ENCODE results near the gene PRRX1.

The PRRX1 gene

GRCh38 chr1:170668209-170669106 lies 4.5 kb downstream of the PRRX1 start:
- no peaks in the 10 kb centered on the region for H3K36me3 ChIP-seq
- no peak overlapping the region for H3K27ac ChIP-seq
- TF ChIP-seq CTCF (IDR thresholded peaks at IDR 0.05), result no peak
- no peak overlapping the region for H3K4me3 ChIP-seq (ENCODE audit: low read depth in 1 of 2, low read length in 1 of 2)
- H3K4me1 ChIP-seq (ENCODE audit: control insufficient read depth in 1 of 2, insufficient read depth in 1 of 2, low read depth in 1 of 2, low read length in 1 of 2), result peaks cover 0 to 4% of the 10 kb centered on the region in 2 experiments
- peaks cover 100% of the 10 kb centered on the region for H3K27me3 ChIP-seq
- no peaks in the 10 kb centered on the region for H3K9me3 ChIP-seq

- no peak overlapping the region for H3K27ac ChIP-seq
- H3K9me3 ChIP-seq, result no peaks in the 10 kb centered on the region
- no peak for TF ChIP-seq CTCF (IDR thresholded peaks at IDR 0.05)
- H3K4me3 ChIP-seq (ENCODE audit: low read depth in 1 of 2, low read length in 1 of 2), result no peak overlapping the region
- H3K36me3 ChIP-seq, result no peaks in the 10 kb centered on the region
- peaks cover 0 to 4% of the 10 kb centered on the region in 2 experiments for H3K4me1 ChIP-seq (ENCODE audit: control insufficient read depth in 1 of 2, insufficient read depth in 1 of 2, low read depth in 1 of 2, low read length in 1 of 2)
- H3K27me3 ChIP-seq, result peaks cover 100% of the 10 kb centered on the region
Observed at GRCh38 chr1:170669107-170669445, 5.1 kb downstream of the PRRX1 start.

GRCh38 chr1:170669586-170670530 lies 5.9 kb downstream of the PRRX1 start:
- H3K36me3 ChIP-seq, result no peaks in the 10 kb centered on the region
- H3K27ac ChIP-seq, result no peak overlapping the region
- H3K9me3 ChIP-seq, result no peaks in the 10 kb centered on the region
- H3K4me3 ChIP-seq (ENCODE audit: low read depth in 1 of 2, low read length in 1 of 2), result no peak overlapping the region
- TF ChIP-seq CTCF (IDR thresholded peaks at IDR 0.05), result no peak
- H3K27me3 ChIP-seq, result peaks cover 98% of the 10 kb centered on the region
- H3K4me1 ChIP-seq (ENCODE audit: control insufficient read depth in 1 of 2, insufficient read depth in 1 of 2, low read depth in 1 of 2, low read length in 1 of 2), result no peaks in the 10 kb centered on the region

- no peak for TF ChIP-seq CTCF (IDR thresholded peaks at IDR 0.05)
- Histone ChIP-seq H3K4me1 (ENCODE audit: control insufficient read depth in 1 of 2, insufficient read depth in 1 of 2, low read depth in 1 of 2, low read length in 1 of 2) (no peaks in the 10 kb centered on the region), H3K9me3 (no peaks in the 10 kb centered on the region), H3K4me3 (ENCODE audit: low read depth in 1 of 2, low read length in 1 of 2) (no peak overlapping the region), H3K27ac (no peak overlapping the region), H3K36me3 (no peaks in the 10 kb centered on the region), H3K27me3 (peaks cover 96% of the 10 kb centered on the region)
Observed at GRCh38 chr1:170670802-170671628, 7.1 kb downstream of the PRRX1 start.

GRCh38 chr1:170671629-170671963 lies 7.7 kb downstream of the PRRX1 start:
- Histone ChIP-seq H3K36me3 (no peaks in the 10 kb centered on the region), H3K9me3 (no peaks in the 10 kb centered on the region), H3K4me3 (ENCODE audit: low read depth in 1 of 2, low read length in 1 of 2) (no peak overlapping the region), H3K4me1 (ENCODE audit: control insufficient read depth in 1 of 2, insufficient read depth in 1 of 2, low read depth in 1 of 2, low read length in 1 of 2) (no peaks in the 10 kb centered on the region), H3K27ac (no peak overlapping the region), H3K27me3 (peaks cover 92% of the 10 kb centered on the region)
- no peak for TF ChIP-seq CTCF (IDR thresholded peaks at IDR 0.05)

Data from neutrophil (primary cell).